Stimulated activated CD8-positive, alpha-beta memory T cell treated with anti-CD3 and anti-CD28 coated beads, Interleukin-7, amount 100 ng/mL, for 24 hours (primary cell): Measurements from ENCODE around the gene SERPINA1.
A peak's percentile ranks its signal among the peaks of the same experiment; 100 is the strongest.

Source experiments
- DNase-seq: peaks from one replicate; pipeline ENCODE4 v3.0.0-alpha.2; 2020; ENCODE audit warnings: low read depth

Gene SERPINA1

GRCh38 chr14:94346065-94346786 lies 42.2 kb downstream of the SERPINA1 start:
- peak; percentile 44 for DNase-seq

- no peak for DNase-seq
These were observed 42.9 kb downstream of the SERPINA1 start for GRCh38 chr14:94345344-94346064.

GRCh38 chr14:94344389-94344788 lies 44.0 kb downstream of the SERPINA1 start:
- no peak for DNase-seq

- no peak for DNase-seq
These were observed 45.0 kb downstream of the SERPINA1 start for GRCh38 chr14:94343238-94344005.

GRCh38 chr14:94342334-94342934 lies 46.0 kb downstream of the SERPINA1 start:
- no peak for DNase-seq

- DNase-seq: no peak
These were observed 46.6 kb downstream of the SERPINA1 start for GRCh38 chr14:94341656-94342333.

- DNase-seq: no peak
These were observed 47.9 kb downstream of the SERPINA1 start for GRCh38 chr14:94340533-94340932.

- DNase-seq: no peak
These were observed 50.4 kb downstream of the SERPINA1 start for GRCh38 chr14:94338023-94338422.

GRCh38 chr14:94337274-94337673 lies 51.1 kb downstream of the SERPINA1 start:
- no peak for DNase-seq

- DNase-seq: no peak
These were observed 53.5 kb downstream of the SERPINA1 start for GRCh38 chr14:94334872-94335271.

GRCh38 chr14:94332587-94332986 lies 55.8 kb downstream of the SERPINA1 start:
- DNase-seq: no peak

- no peak for DNase-seq
These were observed 56.3 kb downstream of the SERPINA1 start for GRCh38 chr14:94332063-94332583.

GRCh38 chr14:94331462-94331861 lies 56.9 kb downstream of the SERPINA1 start:
- DNase-seq: no peak

- DNase-seq: no peak
These were observed 57.5 kb downstream of the SERPINA1 start for GRCh38 chr14:94330857-94331256.

- no peak for DNase-seq
These were observed 58.0 kb downstream of the SERPINA1 start for GRCh38 chr14:94330432-94330831.

- DNase-seq: no peak
These were observed 58.5 kb downstream of the SERPINA1 start for GRCh38 chr14:94329857-94330256.

GRCh38 chr14:94328196-94328595 lies 60.2 kb downstream of the SERPINA1 start:
- no peak for DNase-seq
